HG03460 (cell line): ENCODE measurements around the gene BATF.

Experiments used
- ATAC-seq: cut with Tn5 transposase; IDR thresholded peaks from one replicate; pipeline ENCODE4 v1.9.1; 2021; ENCODE audit not compliant: unreplicated experiment

Gene BATF

GRCh38 chr14:75559451-75560222 is 37.4 kb downstream of the BATF start:
- ATAC-seq, result no peak

GRCh38 chr14:75561013-75561432 is 38.8 kb downstream of the BATF start:
- no peak for ATAC-seq

GRCh38 chr14:75562089-75562488 is 39.8 kb downstream of the BATF start:
- no peak for ATAC-seq

DNA sequence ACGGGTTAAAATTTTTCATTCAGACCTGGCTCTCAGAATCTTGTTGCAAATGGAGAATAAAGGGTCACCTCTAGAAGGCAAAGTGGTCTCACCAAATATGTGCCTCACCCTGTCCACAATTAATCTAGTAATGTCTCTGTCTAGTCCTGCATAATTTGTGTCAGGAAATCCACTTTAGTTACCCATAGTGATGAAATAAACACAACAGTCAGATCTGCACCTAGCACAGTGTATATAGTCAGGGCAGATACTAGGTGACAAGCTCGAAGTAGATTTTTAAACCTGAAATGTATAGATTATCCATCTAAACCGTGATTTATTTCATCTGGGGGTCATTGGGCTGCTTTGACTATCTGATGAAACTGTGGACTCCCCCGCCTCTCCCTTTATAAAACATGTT is 40.2 kb downstream of the BATF start:
- no peak for ATAC-seq

- no peak for ATAC-seq
These were observed 41.7 kb downstream of the BATF start for GRCh38 chr14:75563931-75564330.

- ATAC-seq, result no peak
These were observed 42.8 kb downstream of the BATF start for GRCh38 chr14:75565056-75565455.

DNA sequence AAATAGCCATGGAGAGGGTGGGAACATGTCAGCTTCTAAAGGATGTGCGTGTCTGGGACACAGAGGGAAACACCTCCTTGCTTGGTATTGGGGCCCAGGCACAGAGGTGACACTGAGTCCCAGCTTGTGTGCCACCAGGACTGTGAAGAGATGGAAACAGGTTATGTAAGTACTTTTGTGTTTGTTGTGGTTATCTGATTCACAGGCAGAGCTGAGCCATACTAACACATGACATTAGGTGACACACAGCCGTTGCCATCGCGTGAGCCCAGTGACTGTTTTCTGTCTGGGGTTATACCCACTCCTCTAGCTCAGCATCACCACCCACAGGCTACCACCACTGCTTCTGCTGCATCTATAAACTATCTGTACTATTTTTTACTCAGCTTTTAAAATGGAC is 44.1 kb downstream of the BATF start:
- ATAC-seq, result no peak

DNA sequence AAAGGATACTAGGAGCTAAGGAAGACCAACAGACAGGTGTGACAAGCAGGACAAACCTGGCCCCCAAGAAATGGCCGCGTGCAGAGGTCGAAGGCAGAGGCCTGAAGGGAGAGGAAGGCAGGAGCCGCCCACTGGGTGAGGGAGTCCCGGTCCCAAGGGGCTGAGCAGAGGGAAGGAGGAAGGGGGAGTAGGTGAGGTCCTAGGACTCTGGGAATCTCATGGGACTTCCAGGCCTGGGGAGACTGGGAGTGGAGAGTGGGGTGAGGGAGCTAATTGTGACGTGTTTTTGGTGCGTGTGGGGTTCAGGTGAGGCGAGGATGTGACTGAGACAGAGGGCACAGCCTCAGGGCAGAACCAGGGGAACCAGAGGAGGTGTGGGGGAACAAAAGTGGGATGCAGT is 44.5 kb downstream of the BATF start:
- ATAC-seq, result no peak

DNA sequence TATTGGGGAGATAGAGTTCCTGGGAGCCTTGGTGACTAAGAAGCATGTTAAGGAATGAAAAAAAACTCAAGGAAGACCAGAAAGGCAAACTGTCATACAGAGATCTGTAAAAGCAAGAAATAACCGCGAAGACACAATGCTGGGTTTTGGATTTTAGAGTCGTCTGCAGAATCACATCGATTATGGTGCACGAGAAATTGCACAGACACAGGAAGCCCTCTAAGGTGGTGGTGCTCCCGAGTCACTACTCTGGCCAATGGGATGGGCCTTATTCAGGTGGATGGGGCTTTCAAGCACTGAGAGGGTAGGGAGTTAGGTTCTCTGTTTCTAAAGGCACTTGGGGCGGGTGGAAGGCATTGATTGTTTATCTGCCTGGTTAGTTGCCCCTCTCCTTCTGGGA is 45.9 kb downstream of the BATF start:
- ATAC-seq, result no peak

- no peak for ATAC-seq
These were observed 46.5 kb downstream of the BATF start for GRCh38 chr14:75568791-75569190.

GRCh38 chr14:75570797-75571196 is 48.5 kb downstream of the BATF start:
- no peak for ATAC-seq

DNA sequence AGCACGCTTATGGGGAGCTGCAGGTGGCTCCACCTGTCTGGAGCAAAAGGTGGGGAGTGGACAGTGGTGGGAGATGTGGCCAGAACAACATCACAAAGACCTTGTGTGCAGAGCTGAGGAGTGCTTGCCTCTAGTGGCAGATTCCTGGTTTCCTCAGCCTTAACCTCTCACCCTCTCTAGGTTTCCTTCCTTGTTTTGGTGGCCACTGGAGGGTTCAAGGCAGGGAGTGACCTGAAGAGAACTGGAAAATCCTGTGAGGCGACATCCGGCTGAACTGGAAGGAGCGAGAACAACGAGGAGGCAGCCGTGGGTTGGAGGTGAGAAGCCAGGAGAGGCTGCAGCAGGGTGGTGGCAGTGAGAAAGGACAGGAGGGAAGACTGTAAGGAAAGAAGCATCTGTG is 49.8 kb downstream of the BATF start:
- no peak for ATAC-seq

GRCh38 chr14:75577090-75577489 is 54.8 kb downstream of the BATF start:
- ATAC-seq, result no peak

DNA sequence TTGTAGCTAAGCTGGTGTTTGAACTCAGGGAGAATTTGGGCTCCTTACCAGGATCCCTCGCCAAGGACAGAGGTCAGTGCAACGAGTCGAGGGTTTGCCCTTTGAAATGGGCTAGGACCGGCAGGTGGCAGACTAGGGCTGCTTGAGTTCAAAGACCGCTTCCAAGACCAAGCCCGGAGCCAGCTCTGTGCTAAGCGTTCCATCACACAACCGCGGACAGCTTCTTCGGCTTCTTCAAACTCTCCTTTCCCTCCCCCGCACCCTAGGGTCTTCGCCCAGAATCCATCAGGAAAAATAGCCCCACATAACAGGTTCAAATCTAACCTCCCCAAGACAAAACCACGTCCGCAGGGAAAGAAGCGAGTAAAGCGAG is 55.4 kb downstream of the BATF start:
- no peak for ATAC-seq

- no peak for ATAC-seq
These were observed 56.0 kb downstream of the BATF start, which contains the start of gene FLVCR2 for GRCh38 chr14:75578102-75578785. Gene FLVCR2, plus strand, starts transcription at chr14:75578620. Its CDS starts 353 bp downstream, at chr14:75578973.

DNA sequence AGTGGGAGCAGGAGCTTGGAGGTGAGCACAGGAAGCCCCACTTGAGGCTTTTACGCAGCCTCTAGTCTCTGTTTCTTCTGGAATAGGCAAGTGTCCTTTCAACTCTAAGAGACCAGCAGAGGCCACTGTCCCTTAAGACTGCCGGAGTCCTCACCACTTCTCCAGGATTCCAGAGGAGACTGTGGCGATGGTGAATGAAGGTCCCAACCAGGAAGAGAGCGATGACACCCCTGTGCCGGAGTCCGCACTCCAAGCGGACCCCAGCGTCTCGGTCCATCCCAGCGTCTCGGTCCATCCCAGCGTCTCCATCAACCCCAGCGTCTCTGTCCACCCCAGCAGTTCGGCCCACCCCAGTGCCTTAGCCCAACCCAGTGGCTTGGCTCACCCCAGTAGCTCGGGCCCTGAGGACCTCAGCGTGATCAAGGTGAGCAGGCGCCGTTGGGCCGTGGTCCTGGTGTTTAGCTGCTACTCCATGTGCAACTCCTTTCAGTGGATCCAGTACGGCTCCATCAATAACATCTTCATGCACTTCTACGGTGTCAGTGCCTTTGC is 56.6 kb downstream of the BATF start:
- ATAC-seq, result no peak

DNA sequence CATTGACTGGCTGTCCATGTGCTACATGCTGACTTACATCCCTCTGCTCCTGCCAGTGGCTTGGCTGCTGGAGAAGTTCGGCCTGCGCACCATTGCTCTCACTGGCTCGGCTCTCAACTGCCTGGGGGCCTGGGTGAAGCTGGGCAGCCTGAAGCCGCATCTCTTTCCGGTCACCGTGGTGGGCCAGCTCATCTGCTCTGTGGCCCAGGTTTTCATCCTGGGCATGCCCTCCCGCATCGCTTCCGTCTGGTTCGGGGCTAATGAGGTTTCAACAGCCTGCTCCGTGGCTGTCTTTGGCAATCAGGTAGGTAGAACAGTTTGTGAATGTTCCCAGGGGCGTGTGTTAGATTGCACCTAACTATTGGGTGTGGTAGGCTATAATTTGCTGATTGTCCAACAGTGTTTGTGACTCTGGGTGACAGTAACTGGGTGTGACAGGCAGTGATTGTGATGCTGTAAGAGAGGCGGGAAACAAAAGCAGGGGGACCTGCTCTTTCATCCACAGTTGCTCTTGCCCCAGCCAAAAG is 57.1 kb downstream of the BATF start:
- no peak for ATAC-seq

GRCh38 chr14:75579882-75580281 is 57.6 kb downstream of the BATF start:
- no peak for ATAC-seq

DNA sequence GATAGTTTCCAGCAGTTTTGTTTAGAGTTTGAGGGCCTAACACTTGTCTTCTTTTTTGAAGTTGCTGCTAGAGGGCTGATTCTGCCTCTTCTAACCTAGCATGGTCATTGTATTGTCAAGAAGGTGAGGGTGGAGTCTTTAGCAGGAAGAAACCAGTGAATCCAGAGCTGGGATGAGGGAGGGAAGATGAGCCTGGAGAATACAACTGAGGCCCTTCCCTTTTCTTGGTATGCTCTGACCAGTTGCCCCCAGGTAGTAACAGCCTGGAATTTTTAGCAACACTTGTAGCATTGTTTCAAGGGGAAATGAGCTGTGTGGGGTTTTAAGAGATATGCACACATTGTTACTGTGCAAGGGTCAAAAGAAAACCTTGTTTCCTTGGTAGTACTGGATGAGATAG is 65.1 kb downstream of the BATF start:
- ATAC-seq, result no peak

- ATAC-seq, result no peak
These were observed 67.7 kb downstream of the BATF start for GRCh38 chr14:75589931-75590330.

DNA sequence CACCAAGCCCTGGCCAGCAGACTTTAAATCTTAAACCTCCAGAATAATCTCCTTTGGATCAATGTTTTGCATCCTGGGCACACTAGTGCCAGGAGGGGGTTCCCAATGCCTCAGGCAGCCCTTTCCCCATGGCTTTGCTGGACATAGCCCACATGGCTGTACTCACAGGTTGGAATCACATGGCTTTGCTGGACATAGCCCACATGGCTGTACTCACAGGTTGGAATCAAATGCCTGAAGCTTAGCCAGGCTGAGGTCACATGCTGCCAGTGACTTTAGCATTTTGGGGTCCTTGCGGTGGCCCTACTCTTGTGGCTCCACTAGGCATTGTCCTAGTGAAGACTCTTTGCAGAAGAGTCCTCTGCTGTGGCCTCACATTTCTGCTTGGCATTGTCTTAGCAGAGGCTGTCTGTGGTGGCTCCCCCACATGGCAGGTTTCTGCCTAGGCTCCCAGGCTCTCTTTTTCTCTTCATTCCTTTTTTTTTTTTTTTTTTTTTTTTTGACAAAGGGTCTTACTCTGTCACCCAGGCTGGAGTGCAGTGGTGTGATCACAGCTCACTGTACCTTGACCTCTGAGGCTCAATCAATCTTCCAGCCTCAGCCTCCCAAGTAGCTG is 69.2 kb downstream of the BATF start:
- no peak for ATAC-seq
